WERI-Rb-1 (cell line): ENCODE measurements around the gene TBCD.

Source experiments
- DNase-seq: peaks from one replicate; pipeline ENCODE4 v3.0.0-alpha.2; 2020
- H3K27ac ChIP-seq: fragments of 250-450 bp; sonication (Bioruptor Pico); 2 replicates; pipeline ENCODE4 v1.5.1; 2020; ENCODE audit warnings: mild to moderate bottlenecking, moderate library complexity
- H3K27me3 ChIP-seq: fragments of 250-450 bp; sonication (Bioruptor Pico); 2 replicates; pipeline ENCODE4 v1.5.1; 2021; ENCODE audit warnings: mild to moderate bottlenecking, low read depth, moderate library complexity; ENCODE audit not compliant: insufficient read depth, severe bottlenecking
- H3K36me3 ChIP-seq: fragments of 250-450 bp; sonication (Bioruptor Pico); 2 replicates; pipeline ENCODE4 v1.5.1; 2020; ENCODE audit warnings: mild to moderate bottlenecking, moderate library complexity
- H3K4me3 ChIP-seq: 2 replicates; pipeline ENCODE4 v1.5.1; 2011; ENCODE audit warnings: low read depth, mild to moderate bottlenecking, control low read depth, low read length
- H3K9me3 ChIP-seq: fragments of 250-450 bp; sonication (Bioruptor Pico); 2 replicates; pipeline ENCODE4 v1.5.1; 2021; ENCODE audit warnings: mild to moderate bottlenecking, moderate library complexity; ENCODE audit not compliant: severe bottlenecking
- CTCF ChIP-seq: IDR thresholded peaks from 2 replicates; pipeline ENCODE4 v1.5.1; 2011; ENCODE audit warnings: low read depth, mild to moderate bottlenecking, control low read depth, inconsistent platforms, low read length

The TBCD gene

GRCh38 chr17:82754297-82755208 is 2.7 kb downstream of the TBCD start:
- peaks cover 2% of the 10 kb centered on the region for H3K9me3 ChIP-seq
- H3K36me3 ChIP-seq: peaks cover 55% of the 10 kb centered on the region
- no peak for TF ChIP-seq CTCF
- DNase-seq: peak; percentile 82
- peak overlapping the region; percentile 68 for H3K27ac ChIP-seq
- no peak overlapping the region for H3K4me3 ChIP-seq
- H3K27me3 ChIP-seq: no peaks in the 10 kb centered on the region

GRCh38 chr17:82756166-82756565 is 4.3 kb downstream of the TBCD start:
- H3K27me3 ChIP-seq: no peaks in the 10 kb centered on the region
- peaks cover 67% of the 10 kb centered on the region for H3K36me3 ChIP-seq
- DNase-seq: peak; percentile 55
- no peak overlapping the region for H3K4me3 ChIP-seq
- peak overlapping the region; percentile 68 for H3K27ac ChIP-seq
- no peak for TF ChIP-seq CTCF
- peaks cover 1% of the 10 kb centered on the region for H3K9me3 ChIP-seq

GRCh38 chr17:82765371-82765770 is 13.5 kb downstream of the TBCD start:
- DNase-seq: no peak
- H3K4me3 ChIP-seq: no peak overlapping the region
- H3K27ac ChIP-seq: no peak overlapping the region
- no peaks in the 10 kb centered on the region for H3K9me3 ChIP-seq
- peaks cover 92% of the 10 kb centered on the region for H3K36me3 ChIP-seq
- TF ChIP-seq CTCF: no peak
- no peaks in the 10 kb centered on the region for H3K27me3 ChIP-seq

GRCh38 chr17:82767041-82767754 is 15.3 kb downstream of the TBCD start:
- DNase-seq: peak; percentile 85
- Histone ChIP-seq H3K4me3 (no peak overlapping the region), H3K27me3 (no peaks in the 10 kb centered on the region), H3K9me3 (no peaks in the 10 kb centered on the region), H3K36me3 (peaks cover 90% of the 10 kb centered on the region), H3K27ac (no peak overlapping the region)
- TF ChIP-seq CTCF: peak; percentile 62

- Histone ChIP-seq H3K27me3 (no peaks in the 10 kb centered on the region), H3K36me3 (peaks cover 89% of the 10 kb centered on the region), H3K9me3 (no peaks in the 10 kb centered on the region), H3K4me3 (no peak overlapping the region), H3K27ac (no peak overlapping the region)
- no peak for TF ChIP-seq CTCF
- DNase-seq: no peak
These were observed 17.2 kb downstream of the TBCD start for GRCh38 chr17:82769041-82769440.
